Activated T-helper 1 cell treated with anti-CD3 and anti-CD28 coated beads, Interleukin-12 subunit alpha, Interleukin-12 subunit beta, Interleukin-2, Interleukin-4 antibody, amounts not matched to agents 30 ng/mL and 10 ng/mL and 1 ng/mL, durations not matched to agents 14 hours and 24 hours and 36 hours (primary cell): ENCODE results near the gene HAUS2. TPM values are rescaled to one million over a fixed set of nuclear protein-coding genes. Genes with fewer than 3 reads are reported as not detected.

Experiments used
- DNase-seq: peaks from one replicate; pipeline ENCODE4 v3.0.0; 2021; ENCODE audit warnings: low spot score
- H3K27ac Mint-ChIP-seq: one replicate; pipeline ENCODE4 v1.8.0; 2021; ENCODE audit warnings: mild to moderate bottlenecking, mixed read lengths
- H3K27me3 Mint-ChIP-seq: one replicate; pipeline ENCODE4 v1.8.0; 2022; ENCODE audit warnings: mild to moderate bottlenecking, moderate library complexity, mixed read lengths; ENCODE audit not compliant: insufficient read depth
- H3K36me3 Mint-ChIP-seq: one replicate; pipeline ENCODE4 v1.8.0; 2021; ENCODE audit warnings: low read depth, mixed read lengths
- H3K4me1 Mint-ChIP-seq: one replicate; pipeline ENCODE4 v1.8.0; 2021; ENCODE audit warnings: low read depth, mixed read lengths
- H3K4me3 Mint-ChIP-seq: one replicate; pipeline ENCODE4 v1.8.0; 2021; ENCODE audit warnings: mild to moderate bottlenecking, moderate library complexity, mixed read lengths
- H3K9me3 Mint-ChIP-seq: one replicate; pipeline ENCODE4 v1.8.0; 2021; ENCODE audit warnings: mixed read lengths
- intact Hi-C: fragments of 100-400 bp; cut with micrococcal nuclease; formaldehyde crosslinking; loops from one replicate; pipeline ENCODE4 v1.15.1; 2024
- total RNA-seq: library from RNA; stranded (reverse); gene quantifications from 2 replicates; pipeline ENCODE4 v1.2.3, GENCODE V29; 2022

The HAUS2 gene
- total RNA-seq, result 43.2 and 46.7 TPM in 2 replicates

GRCh38 chr15:42548249-42549031, at the start of gene HAUS2, which contains the start of gene LRRC57:
Gene HAUS2, plus strand, starts transcription at chr15:42548838. Its CDS starts 35 bp downstream, at chr15:42548873.
Gene LRRC57, minus strand, starts transcription at chr15:42548793. Its CDS starts 359 bp downstream, at chr15:42548434.
- Mint-ChIP-seq H3K27ac (peak within 1 kb of the TSS; percentile 94), H3K36me3 (peaks cover 17% of the 10 kb centered on the region)
- intact Hi-C loops, result loop anchor here (1.0 to 10.0 kb wide), 8 partner anchors 27 to 373 kb away; partner anchors contain the start of genes CDAN1, GANC, SNAP23 and STARD9

GRCh38 chr15:42499858-42500609, 48.6 kb upstream of the HAUS2 start:
- Mint-ChIP-seq H3K4me1 (peaks cover 43% of the 10 kb centered on the region), H3K9me3 (no peaks in the 10 kb centered on the region), H3K27ac (no peak overlapping the region), H3K36me3 (peaks cover 7% of the 10 kb centered on the region), H3K27me3 (no peaks in the 10 kb centered on the region), H3K4me3 (no peak overlapping the region)
- intact Hi-C loops, result loop anchor here (5.0 to 10.0 kb wide), 2 partner anchors 107 to 235 kb away; partner anchors contain the start of gene CDAN1
- DNase-seq, result no peak

More at GRCh38 chr15:42548249-42549031, at the start of gene HAUS2, which contains the start of gene LRRC57:
- Mint-ChIP-seq H3K27me3 (no peaks in the 10 kb centered on the region), H3K4me3 (peak within 1 kb of the TSS; percentile 96), H3K9me3 (no peaks in the 10 kb centered on the region), H3K4me1 (peaks cover 50% of the 10 kb centered on the region)
- peak; percentile 86 for DNase-seq

- peaks cover 2% of the 10 kb centered on the region for H3K36me3 Mint-ChIP-seq
- intact Hi-C loops, result no loop called here
- no peaks in the 10 kb centered on the region for H3K27me3 Mint-ChIP-seq
- no peak for DNase-seq
- H3K9me3 Mint-ChIP-seq, result no peaks in the 10 kb centered on the region
- H3K4me3 Mint-ChIP-seq, result no peak overlapping the region
- no peak overlapping the region for H3K27ac Mint-ChIP-seq
- peaks cover 23% of the 10 kb centered on the region for H3K4me1 Mint-ChIP-seq
These were observed 46.2 kb upstream of the HAUS2 start for GRCh38 chr15:42502477-42502876.

GRCh38 chr15:42503825-42504224, 44.8 kb upstream of the HAUS2 start:
- DNase-seq, result no peak
- Mint-ChIP-seq H3K27ac (no peak overlapping the region), H3K9me3 (no peaks in the 10 kb centered on the region)

GRCh38 chr15:42504631-42505030, 44.0 kb upstream of the HAUS2 start:
- H3K9me3 Mint-ChIP-seq, result no peaks in the 10 kb centered on the region
- no peak overlapping the region for H3K4me3 Mint-ChIP-seq
- H3K27ac Mint-ChIP-seq, result no peak overlapping the region
- intact Hi-C loops, result no loop called here
- peaks cover 4% of the 10 kb centered on the region for H3K36me3 Mint-ChIP-seq
- H3K27me3 Mint-ChIP-seq, result no peaks in the 10 kb centered on the region
- peaks cover 2% of the 10 kb centered on the region for H3K4me1 Mint-ChIP-seq
- no peak for DNase-seq

More at GRCh38 chr15:42503825-42504224, 44.8 kb upstream of the HAUS2 start:
- H3K36me3 Mint-ChIP-seq, result peaks cover 4% of the 10 kb centered on the region
- H3K4me1 Mint-ChIP-seq, result peaks cover 10% of the 10 kb centered on the region
- intact Hi-C loops, result no loop called here
- no peak overlapping the region for H3K4me3 Mint-ChIP-seq
- H3K27me3 Mint-ChIP-seq, result no peaks in the 10 kb centered on the region

GRCh38 chr15:42507514-42507913, 41.1 kb upstream of the HAUS2 start:
- H3K9me3 Mint-ChIP-seq, result no peaks in the 10 kb centered on the region

GRCh38 chr15:42508263-42508690, 40.4 kb upstream of the HAUS2 start:
- no peak overlapping the region for H3K27ac Mint-ChIP-seq

More at GRCh38 chr15:42507514-42507913, 41.1 kb upstream of the HAUS2 start:
- no peaks in the 10 kb centered on the region for H3K4me1 Mint-ChIP-seq
- H3K36me3 Mint-ChIP-seq, result peaks cover 4% of the 10 kb centered on the region
- no peaks in the 10 kb centered on the region for H3K27me3 Mint-ChIP-seq
- intact Hi-C loops, result no loop called here
- H3K27ac Mint-ChIP-seq, result no peak overlapping the region
- no peak for DNase-seq
- no peak overlapping the region for H3K4me3 Mint-ChIP-seq

GRCh38 chr15:42510258-42511006, 38.2 kb upstream of the HAUS2 start:
- no peaks in the 10 kb centered on the region for H3K4me1 Mint-ChIP-seq
- intact Hi-C loops, result no loop called here
- no peak overlapping the region for H3K27ac Mint-ChIP-seq
- H3K4me3 Mint-ChIP-seq, result no peak overlapping the region
- no peak for DNase-seq
- H3K9me3 Mint-ChIP-seq, result no peaks in the 10 kb centered on the region
- peaks cover 20% of the 10 kb centered on the region for H3K36me3 Mint-ChIP-seq
- H3K27me3 Mint-ChIP-seq, result no peaks in the 10 kb centered on the region

More at GRCh38 chr15:42508263-42508690, 40.4 kb upstream of the HAUS2 start:
- H3K27me3 Mint-ChIP-seq, result no peaks in the 10 kb centered on the region
- H3K9me3 Mint-ChIP-seq, result no peaks in the 10 kb centered on the region
- no peak overlapping the region for H3K4me3 Mint-ChIP-seq
- peaks cover 8% of the 10 kb centered on the region for H3K36me3 Mint-ChIP-seq
- H3K4me1 Mint-ChIP-seq, result no peaks in the 10 kb centered on the region
- intact Hi-C loops, result no loop called here
- no peak for DNase-seq

- no peak overlapping the region for H3K27ac Mint-ChIP-seq
- no peaks in the 10 kb centered on the region for H3K9me3 Mint-ChIP-seq
- intact Hi-C loops, result no loop called here
- H3K4me3 Mint-ChIP-seq, result no peak overlapping the region
- H3K4me1 Mint-ChIP-seq, result no peaks in the 10 kb centered on the region
- H3K27me3 Mint-ChIP-seq, result no peaks in the 10 kb centered on the region
- no peak for DNase-seq
- H3K36me3 Mint-ChIP-seq, result peaks cover 25% of the 10 kb centered on the region
These were observed 37.6 kb upstream of the HAUS2 start for GRCh38 chr15:42511007-42511391.

- intact Hi-C loops, result no loop called here
- H3K36me3 Mint-ChIP-seq, result peaks cover 19% of the 10 kb centered on the region
- no peak overlapping the region for H3K27ac Mint-ChIP-seq
- no peak for DNase-seq
- no peaks in the 10 kb centered on the region for H3K27me3 Mint-ChIP-seq
- H3K9me3 Mint-ChIP-seq, result no peaks in the 10 kb centered on the region
- no peaks in the 10 kb centered on the region for H3K4me1 Mint-ChIP-seq
- no peak overlapping the region for H3K4me3 Mint-ChIP-seq
These were observed 25.3 kb upstream of the HAUS2 start for GRCh38 chr15:42523331-42523730.

- no peaks in the 10 kb centered on the region for H3K27me3 Mint-ChIP-seq
- H3K36me3 Mint-ChIP-seq, result peaks cover 34% of the 10 kb centered on the region
- DNase-seq, result no peak
- intact Hi-C loops, result no loop called here
- no peaks in the 10 kb centered on the region for H3K9me3 Mint-ChIP-seq
- H3K4me1 Mint-ChIP-seq, result no peaks in the 10 kb centered on the region
- H3K4me3 Mint-ChIP-seq, result no peak overlapping the region
- H3K27ac Mint-ChIP-seq, result no peak overlapping the region
These were observed 19.7 kb upstream of the HAUS2 start for GRCh38 chr15:42528970-42529369.

GRCh38 chr15:42533246-42533645, 15.4 kb upstream of the HAUS2 start:
- peaks cover 37% of the 10 kb centered on the region for H3K36me3 Mint-ChIP-seq
- no peak overlapping the region for H3K27ac Mint-ChIP-seq
- H3K27me3 Mint-ChIP-seq, result no peaks in the 10 kb centered on the region
- no peaks in the 10 kb centered on the region for H3K4me1 Mint-ChIP-seq
- intact Hi-C loops, result no loop called here
- DNase-seq, result no peak
- H3K4me3 Mint-ChIP-seq, result no peak overlapping the region
- H3K9me3 Mint-ChIP-seq, result no peaks in the 10 kb centered on the region
